BE2C (cell line): ENCODE measurements around the gene VPS37D.

Source experiments
- DNase-seq: peaks from one replicate; pipeline ENCODE4 v3.0.0-alpha.2; 2020
- H3K27me3 ChIP-seq: fragments of 250-450 bp; sonication (Bioruptor Pico); 2 replicates; pipeline ENCODE4 v1.5.1; 2020; ENCODE audit warnings: mild to moderate bottlenecking
- H3K36me3 ChIP-seq: fragments of 250-450 bp; sonication (Bioruptor Pico); 2 replicates; pipeline ENCODE4 v1.5.1; 2020; ENCODE audit warnings: mild to moderate bottlenecking
- H3K4me1 ChIP-seq: fragments of 250-450 bp; sonication (Bioruptor Pico); 2 replicates; pipeline ENCODE4 v1.5.1; 2020
- H3K4me3 ChIP-seq: 2 replicates; pipeline ENCODE4 v1.5.1; 2011; ENCODE audit warnings: low read depth, low read length
- H3K9me3 ChIP-seq: fragments of 250-450 bp; sonication (Bioruptor Pico); 2 replicates; pipeline ENCODE4 v1.5.1; 2020
- CTCF ChIP-seq: IDR thresholded peaks from 2 replicates; pipeline ENCODE4 v1.5.1; 2012; ENCODE audit warnings: mild to moderate bottlenecking, low read depth, low read length

The VPS37D gene

GRCh38 chr7:73699370-73700068, 31.9 kb downstream of the VPS37D start:
- H3K9me3 ChIP-seq = no peaks in the 10 kb centered on the region
- H3K4me3 ChIP-seq = no peak overlapping the region
- no peak for DNase-seq
- no peaks in the 10 kb centered on the region for H3K27me3 ChIP-seq
- peaks cover 10% of the 10 kb centered on the region for H3K4me1 ChIP-seq
- no peak for TF ChIP-seq CTCF
- peaks cover 48% of the 10 kb centered on the region for H3K36me3 ChIP-seq

- H3K4me3 ChIP-seq = no peak overlapping the region
- TF ChIP-seq CTCF = no peak
- peaks cover 14% of the 10 kb centered on the region for H3K4me1 ChIP-seq
- H3K27me3 ChIP-seq = no peaks in the 10 kb centered on the region
- DNase-seq = no peak
- no peaks in the 10 kb centered on the region for H3K9me3 ChIP-seq
- H3K36me3 ChIP-seq = peaks cover 45% of the 10 kb centered on the region
Observed at GRCh38 chr7:73700069-73700423, 32.4 kb downstream of the VPS37D start.

GRCh38 chr7:73700581-73701134, 33.0 kb downstream of the VPS37D start:
- Histone ChIP-seq H3K36me3 (peaks cover 41% of the 10 kb centered on the region), H3K4me3 (no peak overlapping the region), H3K27me3 (no peaks in the 10 kb centered on the region), H3K4me1 (peaks cover 14% of the 10 kb centered on the region), H3K9me3 (no peaks in the 10 kb centered on the region)
- DNase-seq = no peak
- no peak for TF ChIP-seq CTCF

GRCh38 chr7:73701357-73701995, 33.8 kb downstream of the VPS37D start:
- no peaks in the 10 kb centered on the region for H3K27me3 ChIP-seq
- peaks cover 14% of the 10 kb centered on the region for H3K4me1 ChIP-seq
- no peak overlapping the region for H3K4me3 ChIP-seq
- TF ChIP-seq CTCF = peak; percentile 71
- H3K36me3 ChIP-seq = peaks cover 34% of the 10 kb centered on the region
- DNase-seq = peak; percentile 75
- no peaks in the 10 kb centered on the region for H3K9me3 ChIP-seq

GRCh38 chr7:73702226-73702625, 34.6 kb downstream of the VPS37D start:
- peaks cover 27% of the 10 kb centered on the region for H3K36me3 ChIP-seq
- H3K4me1 ChIP-seq = peaks cover 14% of the 10 kb centered on the region
- no peaks in the 10 kb centered on the region for H3K27me3 ChIP-seq
- H3K4me3 ChIP-seq = no peak overlapping the region
- no peak for TF ChIP-seq CTCF
- no peaks in the 10 kb centered on the region for H3K9me3 ChIP-seq
- no peak for DNase-seq

- DNase-seq = no peak
- Histone ChIP-seq H3K4me3 (no peak overlapping the region), H3K36me3 (peaks cover 23% of the 10 kb centered on the region), H3K27me3 (no peaks in the 10 kb centered on the region), H3K9me3 (no peaks in the 10 kb centered on the region), H3K4me1 (peaks cover 14% of the 10 kb centered on the region)
- no peak for TF ChIP-seq CTCF
Observed at GRCh38 chr7:73702665-73703064, 35.0 kb downstream of the VPS37D start.
